Neural crest cell (in vitro differentiated cells): ENCODE data around the gene ZC3H13. TPM values are rescaled to one million over a fixed set of nuclear protein-coding genes. Genes with fewer than 3 reads are reported as not detected.

ENCODE experiments used
- DNase-seq: peaks from one replicate; pipeline ENCODE4 v3.0.0; 2021; ENCODE audit warnings: low read depth, mixed read lengths, low spot score
- H3K27ac Mint-ChIP-seq: one replicate; pipeline ENCODE4 v1.8.0; 2021; ENCODE audit warnings: mild to moderate bottlenecking, mixed read lengths; ENCODE audit not compliant: unreplicated experiment
- H3K27me3 Mint-ChIP-seq: 2 replicates; pipeline ENCODE4 v1.8.0; 2021; ENCODE audit warnings: low read depth, mild to moderate bottlenecking, mixed read lengths
- H3K36me3 Mint-ChIP-seq: 2 replicates; pipeline ENCODE4 v1.8.0; 2021; ENCODE audit warnings: low read depth, mild to moderate bottlenecking, mixed read lengths
- H3K4me1 Mint-ChIP-seq: 2 replicates; pipeline ENCODE4 v1.8.0; 2021; ENCODE audit warnings: mixed read lengths
- H3K4me3 Mint-ChIP-seq: one replicate; pipeline ENCODE4 v1.8.0; 2021; ENCODE audit warnings: mild to moderate bottlenecking, mixed read lengths
- H3K9me3 Mint-ChIP-seq: 2 replicates; pipeline ENCODE4 v1.8.0; 2021; ENCODE audit warnings: mixed read lengths
- CTCF ChIP-seq: fragments of 200-600 bp; sonication (generic); conservative IDR thresholded peaks from 2 replicates; pipeline ENCODE4 v1.5.0; 2021; ENCODE audit warnings: antibody characterized with exemption, mild to moderate bottlenecking
- long read RNA-seq: library from polyadenylated mRNA; unstranded; transcript quantifications from one replicate; pipeline ENCODE4 v2.0.0, GENCODE V29; 2020
- total RNA-seq: library from RNA; stranded (reverse); gene quantifications from 2 replicates; pipeline ENCODE4 v1.2.1, GENCODE V29; 2021

ZC3H13 gene
- 103 and 113 TPM in 2 replicates for total RNA-seq
- long read RNA-seq, partial matches to known transcripts, result 95 of 130 reads
- long read RNA-seq, other reads (novel, unspliced or antisense), result 35 of 130 reads

GRCh38 chr13:46052319-46053161 lies at the start of gene ZC3H13:
TSS of gene ZC3H13 (minus strand) at chr13:46052746. CDS start at chr13:46045507, 7,239 bp downstream.
- DNase-seq, result peak; percentile 82
- TF ChIP-seq CTCF, result peak; percentile 66
- Mint-ChIP-seq H3K9me3 (no peaks in the 10 kb centered on the region), H3K27ac (peak within 1 kb of the TSS; percentile 96), H3K27me3 (no peaks in the 10 kb centered on the region), H3K36me3 (peaks cover 2% of the 10 kb centered on the region), H3K4me1 (peaks cover 71% of the 10 kb centered on the region), H3K4me3 (peak within 1 kb of the TSS; percentile 96)

- TF ChIP-seq CTCF, result no peak
Measured at GRCh38 chr13:46102255-46102605, 49.7 kb upstream of the ZC3H13 start.

GRCh38 chr13:46101484-46102254 lies 49.1 kb upstream of the ZC3H13 start:
- peak overlapping the region; percentile 76 for H3K27ac Mint-ChIP-seq
- H3K27me3 Mint-ChIP-seq, result no peaks in the 10 kb centered on the region
- H3K4me1 Mint-ChIP-seq, result peaks cover 39% of the 10 kb centered on the region
- H3K36me3 Mint-ChIP-seq, result peaks cover 39% of the 10 kb centered on the region
- DNase-seq, result no peak
- TF ChIP-seq CTCF, result no peak
- peaks cover 8% of the 10 kb centered on the region for H3K9me3 Mint-ChIP-seq
- H3K4me3 Mint-ChIP-seq, result peak overlapping the region; percentile 3

More at GRCh38 chr13:46102255-46102605, 49.7 kb upstream of the ZC3H13 start:
- no peak for DNase-seq
- no peak overlapping the region for H3K27ac Mint-ChIP-seq
- H3K9me3 Mint-ChIP-seq, result peaks cover 8% of the 10 kb centered on the region
- H3K4me1 Mint-ChIP-seq, result peaks cover 44% of the 10 kb centered on the region
- peaks cover 37% of the 10 kb centered on the region for H3K36me3 Mint-ChIP-seq
- H3K4me3 Mint-ChIP-seq, result peak overlapping the region; percentile 3
- no peaks in the 10 kb centered on the region for H3K27me3 Mint-ChIP-seq

- Mint-ChIP-seq H3K9me3 (peaks cover 8% of the 10 kb centered on the region), H3K4me3 (no peak overlapping the region), H3K27ac (no peak overlapping the region), H3K36me3 (peaks cover 39% of the 10 kb centered on the region), H3K27me3 (no peaks in the 10 kb centered on the region), H3K4me1 (peaks cover 34% of the 10 kb centered on the region)
- DNase-seq, result no peak
- no peak for TF ChIP-seq CTCF
Measured at GRCh38 chr13:46101002-46101401, 48.5 kb upstream of the ZC3H13 start.

GRCh38 chr13:46100191-46100815 lies 47.8 kb upstream of the ZC3H13 start:
- no peak for TF ChIP-seq CTCF
- H3K4me1 Mint-ChIP-seq, result peaks cover 31% of the 10 kb centered on the region
- H3K27me3 Mint-ChIP-seq, result no peaks in the 10 kb centered on the region
- H3K36me3 Mint-ChIP-seq, result peaks cover 38% of the 10 kb centered on the region
- DNase-seq, result no peak
- no peak overlapping the region for H3K4me3 Mint-ChIP-seq
- H3K27ac Mint-ChIP-seq, result peak overlapping the region; percentile 74
- peaks cover 8% of the 10 kb centered on the region for H3K9me3 Mint-ChIP-seq
